ENCODE results near the gene NUPR1.

GRCh38 chr16:28544998-28545397, 6.2 kb upstream of the NUPR1 start:
- TF ChIP-seq ATF4 (CRISPR knock-in tag; IDR thresholded peaks at IDR 0.05) (no peak), POLR2A (IDR thresholded peaks at IDR 0.05; ENCODE audit: insufficient read depth in 1 of 2, low read depth in 2 of 2, low read length in 2 of 2) (no peak), LRRFIP1 (CRISPR knock-in tag; conservative IDR thresholded peaks at IDR 0.05) (no peak), ZBTB1 (CRISPR knock-in tag; IDR thresholded peaks at IDR 0.05; ENCODE audit: borderline replicate concordance) (no peak), ZKSCAN1 (IDR thresholded peaks at IDR 0.05; ENCODE audit: low read length) (no peak), ZNF639 (CRISPR knock-in tag; conservative IDR thresholded peaks at IDR 0.05) (no peak), CTCF (CRISPR knock-in tag; IDR thresholded peaks at IDR 0.05) (no peak), ZNF75D (CRISPR knock-in tag; IDR thresholded peaks at IDR 0.05; ENCODE audit: borderline replicate concordance) (no peak), ZNF232 (CRISPR knock-in tag; IDR thresholded peaks at IDR 0.05; ENCODE audit: borderline replicate concordance) (no peak), CEBPG (CRISPR knock-in tag; IDR thresholded peaks at IDR 0.05) (no peak), DZIP1 (CRISPR knock-in tag; IDR thresholded peaks at IDR 0.05) (no peak)
